NCI-H2227 treated with DMSO at 0.1 percent for 48 hours (cell line): ENCODE data around the gene DIO2.

ENCODE experiments used
- DNase-seq: peaks from one replicate; lab custom pipeline; 2025; lab: John Stamatoyannopoulos, UW

The DIO2 gene

GRCh38 chr14:80211153-80212022 lies at the start of gene DIO2:
TSS of gene DIO2 (minus strand) at chr14:80211504. CDS start at chr14:80211472, 32 bp downstream.
- no peak for DNase-seq

GRCh38 chr14:80260645-80261044 lies 49.3 kb upstream of the DIO2 start:
- DNase-seq = no peak

GRCh38 chr14:80239631-80240030 lies 28.3 kb upstream of the DIO2 start:
- no peak for DNase-seq

- DNase-seq = no peak
Measured at GRCh38 chr14:80237143-80237542, 25.8 kb upstream of the DIO2 start.

GRCh38 chr14:80233470-80234089 lies 22.3 kb upstream of the DIO2 start:
- no peak for DNase-seq

GRCh38 chr14:80231702-80232101 lies 20.4 kb upstream of the DIO2 start:
- DNase-seq = no peak

GRCh38 chr14:80223696-80224465 lies 12.6 kb upstream of the DIO2 start:
- no peak for DNase-seq

- DNase-seq = no peak
Measured at GRCh38 chr14:80216818-80217217, 5.5 kb upstream of the DIO2 start.

GRCh38 chr14:80215756-80216581 lies 4.7 kb upstream of the DIO2 start:
- DNase-seq = no peak

GRCh38 chr14:80215081-80215480 lies 3.8 kb upstream of the DIO2 start:
- no peak for DNase-seq

GRCh38 chr14:80213602-80214001 lies 2.3 kb upstream of the DIO2 start:
- no peak for DNase-seq

GRCh38 chr14:80212023-80212397 lies 706 bp upstream of the DIO2 start:
- DNase-seq = no peak

GRCh38 chr14:80208461-80208860 lies 2.8 kb downstream of the DIO2 start:
- DNase-seq = no peak

GRCh38 chr14:80206351-80207080 lies 4.8 kb downstream of the DIO2 start:
- DNase-seq = no peak

GRCh38 chr14:80202888-80203562 lies 8.3 kb downstream of the DIO2 start:
- DNase-seq = no peak

- no peak for DNase-seq
Measured at GRCh38 chr14:80200093-80200492, 11.2 kb downstream of the DIO2 start.

GRCh38 chr14:80188571-80188970 lies 22.7 kb downstream of the DIO2 start:
- no peak for DNase-seq

GRCh38 chr14:80186301-80186800 lies 25.0 kb downstream of the DIO2 start:
- no peak for DNase-seq

- no peak for DNase-seq
Measured at GRCh38 chr14:80176893-80177292, 34.4 kb downstream of the DIO2 start.

GRCh38 chr14:80172375-80173051 lies 38.8 kb downstream of the DIO2 start:
- DNase-seq = no peak
